GM12878 (cell line): ENCODE results near the gene FAM185A.

ENCODE experiments used
- BHLHE40 ChIP-seq, 2 experiments: fragments of 450-650 bp in 1 of 2; IDR thresholded peaks; 2 replicates each; pipeline ENCODE4 v1.6.1; 2011 to 2017; ENCODE audit warnings: low read depth in 2 of 2, borderline replicate concordance in 1 of 2, improper control_type of control experiment in 1 of 2, low read length in 1 of 2, mild to moderate bottlenecking in 1 of 2
- BRCA1 ChIP-seq: IDR thresholded peaks from 2 replicates; pipeline ENCODE4 v1.6.1; 2011; ENCODE audit warnings: low read depth, low read length, improper control_type of control experiment
- CBX3 ChIP-seq: fragments of 200-600 bp; sonication (generic); IDR thresholded peaks from 2 replicates; pipeline ENCODE4 v1.6.1; 2016; ENCODE audit warnings: low read depth, borderline replicate concordance
- GABPA ChIP-seq: IDR thresholded peaks from 2 replicates; pipeline ENCODE4 v1.6.1; 2014; ENCODE audit warnings: antibody characterized with exemption, low read depth, mild to moderate bottlenecking, inconsistent platforms
- NR2C1 ChIP-seq: fragments of 450-650 bp; IDR thresholded peaks from 2 replicates; pipeline ENCODE4 v1.6.1; 2017; ENCODE audit warnings: antibody characterized with exemption, mild to moderate bottlenecking, moderate library complexity
- POLR2AphosphoS5 ChIP-seq: IDR thresholded peaks from 2 replicates; pipeline ENCODE4 v1.6.1; 2011; ENCODE audit warnings: mild to moderate bottlenecking, low read length, inconsistent platforms
- RFX5 ChIP-seq: IDR thresholded peaks from 2 replicates; pipeline ENCODE4 v1.6.1; 2011; ENCODE audit warnings: low read depth, low read length, improper control_type of control experiment
- SUPT20H ChIP-seq: IDR thresholded peaks from 2 replicates; pipeline ENCODE4 v1.6.1; 2011; ENCODE audit warnings: low read depth, mild to moderate bottlenecking, low read length, moderate library complexity, borderline replicate concordance; ENCODE audit not compliant: control insufficient read depth
- YY1 ChIP-seq: IDR thresholded peaks from 2 replicates; pipeline ENCODE4 v1.6.1; 2011; ENCODE audit warnings: low read depth, mild to moderate bottlenecking, low read length
- TF ChIP-seq, protein P1 (sequence below), 3 experiments: IDR thresholded peaks in 2 of 3; conservative IDR thresholded peaks in 1 of 3; 2 replicates each; pipeline ENCODE4 v1.5.1; 2011; ENCODE audit warnings: low read depth in 3 of 3, low read length in 3 of 3, mild to moderate bottlenecking in 3 of 3, control low read depth in 2 of 3, moderate library complexity in 2 of 3, inconsistent platforms in 1 of 3, mixed read lengths in 1 of 3; ENCODE audit not compliant: control insufficient read depth in 2 of 3, insufficient read depth in 1 of 3; ENCODE audit errors: extremely low read depth in 1 of 3
- TF ChIP-seq, protein P2 (sequence below): IDR thresholded peaks from 2 replicates; pipeline ENCODE4 v1.6.1; 2012; ENCODE audit warnings: mild to moderate bottlenecking, low read depth, low read length

DNA sequence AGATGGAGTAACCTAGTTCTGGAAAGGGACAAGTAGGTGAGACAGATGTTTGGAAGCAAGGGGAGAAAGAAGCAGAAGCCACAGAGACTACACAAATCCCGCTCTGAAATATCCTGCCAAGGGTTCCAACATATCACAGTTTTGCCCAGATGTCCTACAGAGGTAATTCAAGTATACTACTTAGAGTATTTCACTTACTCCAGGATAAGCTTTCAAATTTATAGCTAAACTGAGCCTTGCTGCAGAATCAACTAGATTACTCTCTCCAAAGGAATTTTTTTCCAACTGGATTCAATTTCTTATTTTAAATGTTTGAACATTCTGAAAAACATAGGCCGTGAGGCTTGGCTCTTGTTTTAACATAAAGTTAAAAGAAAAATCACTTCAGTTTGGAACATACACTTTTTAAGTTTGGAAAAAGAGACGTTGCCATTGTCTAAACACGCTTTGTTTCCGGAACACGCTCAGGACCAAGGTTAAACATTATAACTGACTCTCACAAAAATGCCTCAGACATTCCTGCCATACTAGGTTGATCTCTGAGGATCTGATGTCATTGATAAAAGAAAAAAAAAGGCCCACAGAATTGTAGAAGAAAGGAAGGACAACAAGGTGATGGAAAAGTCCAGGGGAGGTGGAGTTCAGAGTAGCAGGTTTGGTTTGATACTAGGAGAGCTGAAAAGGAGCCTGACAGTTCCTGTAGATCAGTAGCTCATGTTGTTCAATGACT is 74.8 kb downstream of the FAM185A start:
- TF ChIP-seq NR2C1 (no peak), SUPT20H (no peak), RFX5 (no peak), POLR2AphosphoS5 (no peak), CBX3 (no peak), BHLHE40 (IDR thresholded peaks at IDR 0.05; ENCODE audit: borderline replicate concordance in 1 of 2, low read depth in 2 of 2, low read length in 1 of 2) (no peak), BRCA1 (no peak), YY1 (no peak), GABPA (no peak)
- TF ChIP-seq, protein P1, sequence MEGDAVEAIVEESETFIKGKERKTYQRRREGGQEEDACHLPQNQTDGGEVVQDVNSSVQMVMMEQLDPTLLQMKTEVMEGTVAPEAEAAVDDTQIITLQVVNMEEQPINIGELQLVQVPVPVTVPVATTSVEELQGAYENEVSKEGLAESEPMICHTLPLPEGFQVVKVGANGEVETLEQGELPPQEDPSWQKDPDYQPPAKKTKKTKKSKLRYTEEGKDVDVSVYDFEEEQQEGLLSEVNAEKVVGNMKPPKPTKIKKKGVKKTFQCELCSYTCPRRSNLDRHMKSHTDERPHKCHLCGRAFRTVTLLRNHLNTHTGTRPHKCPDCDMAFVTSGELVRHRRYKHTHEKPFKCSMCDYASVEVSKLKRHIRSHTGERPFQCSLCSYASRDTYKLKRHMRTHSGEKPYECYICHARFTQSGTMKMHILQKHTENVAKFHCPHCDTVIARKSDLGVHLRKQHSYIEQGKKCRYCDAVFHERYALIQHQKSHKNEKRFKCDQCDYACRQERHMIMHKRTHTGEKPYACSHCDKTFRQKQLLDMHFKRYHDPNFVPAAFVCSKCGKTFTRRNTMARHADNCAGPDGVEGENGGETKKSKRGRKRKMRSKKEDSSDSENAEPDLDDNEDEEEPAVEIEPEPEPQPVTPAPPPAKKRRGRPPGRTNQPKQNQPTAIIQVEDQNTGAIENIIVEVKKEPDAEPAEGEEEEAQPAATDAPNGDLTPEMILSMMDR (IDR thresholded peaks at IDR 0.05 in 2 of 3, conservative IDR thresholded peaks at IDR 0.05 in 1 of 3; ENCODE audit: control insufficient read depth in 2 of 3, extremely low read depth in 1 of 3, insufficient read depth in 1 of 3, low read depth in 3 of 3, low read length in 3 of 3), result no peak
- TF ChIP-seq, protein P2, sequence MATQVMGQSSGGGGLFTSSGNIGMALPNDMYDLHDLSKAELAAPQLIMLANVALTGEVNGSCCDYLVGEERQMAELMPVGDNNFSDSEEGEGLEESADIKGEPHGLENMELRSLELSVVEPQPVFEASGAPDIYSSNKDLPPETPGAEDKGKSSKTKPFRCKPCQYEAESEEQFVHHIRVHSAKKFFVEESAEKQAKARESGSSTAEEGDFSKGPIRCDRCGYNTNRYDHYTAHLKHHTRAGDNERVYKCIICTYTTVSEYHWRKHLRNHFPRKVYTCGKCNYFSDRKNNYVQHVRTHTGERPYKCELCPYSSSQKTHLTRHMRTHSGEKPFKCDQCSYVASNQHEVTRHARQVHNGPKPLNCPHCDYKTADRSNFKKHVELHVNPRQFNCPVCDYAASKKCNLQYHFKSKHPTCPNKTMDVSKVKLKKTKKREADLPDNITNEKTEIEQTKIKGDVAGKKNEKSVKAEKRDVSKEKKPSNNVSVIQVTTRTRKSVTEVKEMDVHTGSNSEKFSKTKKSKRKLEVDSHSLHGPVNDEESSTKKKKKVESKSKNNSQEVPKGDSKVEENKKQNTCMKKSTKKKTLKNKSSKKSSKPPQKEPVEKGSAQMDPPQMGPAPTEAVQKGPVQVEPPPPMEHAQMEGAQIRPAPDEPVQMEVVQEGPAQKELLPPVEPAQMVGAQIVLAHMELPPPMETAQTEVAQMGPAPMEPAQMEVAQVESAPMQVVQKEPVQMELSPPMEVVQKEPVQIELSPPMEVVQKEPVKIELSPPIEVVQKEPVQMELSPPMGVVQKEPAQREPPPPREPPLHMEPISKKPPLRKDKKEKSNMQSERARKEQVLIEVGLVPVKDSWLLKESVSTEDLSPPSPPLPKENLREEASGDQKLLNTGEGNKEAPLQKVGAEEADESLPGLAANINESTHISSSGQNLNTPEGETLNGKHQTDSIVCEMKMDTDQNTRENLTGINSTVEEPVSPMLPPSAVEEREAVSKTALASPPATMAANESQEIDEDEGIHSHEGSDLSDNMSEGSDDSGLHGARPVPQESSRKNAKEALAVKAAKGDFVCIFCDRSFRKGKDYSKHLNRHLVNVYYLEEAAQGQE, result no peak
